ENCODE measurements around the gene TRAF1.

DNA sequence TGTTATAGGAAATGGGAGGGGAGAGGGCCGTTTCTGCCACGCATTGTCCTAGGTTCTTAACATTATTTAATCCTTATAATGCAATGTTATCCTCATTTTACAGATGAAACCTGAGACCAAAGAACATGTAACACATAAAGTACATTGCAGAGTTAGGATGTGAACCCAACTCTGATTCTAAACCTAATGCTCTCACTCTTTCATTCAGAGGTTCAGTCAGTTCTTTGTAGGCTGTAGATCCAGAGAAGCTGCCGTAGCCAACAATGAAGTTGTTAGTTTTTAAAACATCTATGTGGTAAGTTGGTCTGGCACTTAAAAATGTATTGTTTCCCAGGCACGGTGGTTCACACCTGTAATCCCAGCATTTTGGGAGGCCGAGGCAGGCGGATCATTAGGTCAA lies 73.4 kb downstream of the TRAF1 start:
- TF ChIP-seq, protein P1, sequence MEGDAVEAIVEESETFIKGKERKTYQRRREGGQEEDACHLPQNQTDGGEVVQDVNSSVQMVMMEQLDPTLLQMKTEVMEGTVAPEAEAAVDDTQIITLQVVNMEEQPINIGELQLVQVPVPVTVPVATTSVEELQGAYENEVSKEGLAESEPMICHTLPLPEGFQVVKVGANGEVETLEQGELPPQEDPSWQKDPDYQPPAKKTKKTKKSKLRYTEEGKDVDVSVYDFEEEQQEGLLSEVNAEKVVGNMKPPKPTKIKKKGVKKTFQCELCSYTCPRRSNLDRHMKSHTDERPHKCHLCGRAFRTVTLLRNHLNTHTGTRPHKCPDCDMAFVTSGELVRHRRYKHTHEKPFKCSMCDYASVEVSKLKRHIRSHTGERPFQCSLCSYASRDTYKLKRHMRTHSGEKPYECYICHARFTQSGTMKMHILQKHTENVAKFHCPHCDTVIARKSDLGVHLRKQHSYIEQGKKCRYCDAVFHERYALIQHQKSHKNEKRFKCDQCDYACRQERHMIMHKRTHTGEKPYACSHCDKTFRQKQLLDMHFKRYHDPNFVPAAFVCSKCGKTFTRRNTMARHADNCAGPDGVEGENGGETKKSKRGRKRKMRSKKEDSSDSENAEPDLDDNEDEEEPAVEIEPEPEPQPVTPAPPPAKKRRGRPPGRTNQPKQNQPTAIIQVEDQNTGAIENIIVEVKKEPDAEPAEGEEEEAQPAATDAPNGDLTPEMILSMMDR (IDR thresholded peaks at IDR 0.05), result no peak
- TF ChIP-seq POLR2A (IDR thresholded peaks at IDR 0.05), result no peak

Data from Peyer's patch (tissue), 4 donors.